ENCODE results near the gene TMEM80. TPM values are rescaled to one million over a fixed set of nuclear protein-coding genes. Genes with fewer than 3 reads are reported as not detected.
"Not testable (repeated sequence)": the region's sequence is repeated elsewhere in the genome, so short reads cannot be mapped to it uniquely, and the experiment has no call there.

TMEM80 gene
- total RNA-seq, 1 donor from 2014 or later = 21.9 TPM

DNA sequence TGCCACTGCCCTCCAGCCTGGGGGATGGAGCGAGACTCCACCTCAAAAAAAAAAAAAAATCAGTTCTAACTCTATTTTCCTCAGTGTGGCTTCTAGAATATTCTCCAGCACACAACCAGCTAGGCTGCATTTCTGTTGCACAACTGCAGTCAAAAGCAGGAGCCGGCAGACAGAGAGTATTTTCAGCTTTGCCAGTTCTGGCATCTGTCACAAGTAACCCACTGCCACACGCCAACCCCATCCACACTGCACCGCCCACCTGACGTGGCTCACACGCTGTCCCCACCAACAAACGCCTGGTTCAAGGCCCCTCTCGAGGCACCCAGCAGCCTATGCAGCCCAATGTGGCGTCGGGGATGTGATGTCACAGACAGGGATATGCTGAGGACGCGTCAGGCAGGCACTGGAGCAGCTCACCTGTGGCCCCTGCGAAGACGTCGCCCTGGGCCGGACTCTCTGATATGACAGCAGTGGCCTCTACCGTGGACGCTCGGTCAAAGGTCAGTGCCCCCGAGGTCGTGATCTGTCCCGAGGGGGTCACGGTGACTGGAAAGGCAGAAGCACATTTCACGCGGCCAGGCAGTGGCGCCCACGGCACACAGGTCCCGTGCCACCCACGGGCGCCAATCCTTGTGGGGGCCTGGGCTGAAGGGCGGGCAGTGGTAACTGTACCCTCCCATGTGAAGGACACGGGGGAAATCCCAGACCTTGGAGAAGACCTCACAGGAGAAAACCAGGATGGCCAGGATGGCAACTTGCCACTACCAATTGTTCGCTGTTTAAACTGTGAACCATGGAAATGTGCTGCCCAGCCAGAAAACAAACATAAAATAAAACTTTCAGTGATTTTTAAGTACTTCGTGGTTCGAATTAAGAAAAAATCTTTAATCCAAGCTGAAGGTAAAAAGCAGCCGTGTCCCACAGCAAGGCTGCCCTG lies 16.1 kb upstream of the TMEM80 start:
- intact Hi-C loops (cut with micrococcal nuclease) = no loop called here

GRCh38 chr11:680476-680875 lies 15.1 kb upstream of the TMEM80 start:
- intact Hi-C loops (cut with micrococcal nuclease) = no loop called here

GRCh38 chr11:680970-681369 lies 14.6 kb upstream of the TMEM80 start:
- intact Hi-C loops (cut with micrococcal nuclease) = no loop called here

- intact Hi-C loops (cut with micrococcal nuclease) = no loop called here
Measured at GRCh38 chr11:686451-687243, 9.0 kb upstream of the TMEM80 start.

- intact Hi-C loops (cut with micrococcal nuclease) = no loop called here
Measured at GRCh38 chr11:687751-688150, 7.9 kb upstream of the TMEM80 start.

- intact Hi-C loops (cut with micrococcal nuclease) = no loop called here
Measured at GRCh38 chr11:688681-689080, 6.9 kb upstream of the TMEM80 start.

DNA sequence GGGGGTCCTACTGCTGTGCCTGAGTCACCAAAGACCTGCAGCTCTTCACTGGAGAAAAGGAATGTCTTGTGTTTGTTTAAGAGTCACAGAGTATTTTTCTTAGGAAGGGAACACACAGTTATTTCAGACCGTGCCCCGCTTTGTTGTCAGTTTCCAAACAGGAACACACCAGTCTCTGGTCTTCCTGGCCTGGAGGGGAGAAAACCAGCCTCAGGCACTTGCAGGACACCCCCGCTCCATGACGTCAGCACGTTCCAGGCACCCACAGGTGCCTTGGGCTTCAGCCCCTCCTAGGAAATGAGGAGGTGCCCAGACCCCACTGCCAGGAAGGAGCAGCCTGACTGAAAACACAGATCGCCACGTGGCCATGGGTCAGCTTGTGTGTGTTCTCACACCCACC lies 6.0 kb upstream of the TMEM80 start:
- intact Hi-C loops (cut with micrococcal nuclease) = no loop called here

DNA sequence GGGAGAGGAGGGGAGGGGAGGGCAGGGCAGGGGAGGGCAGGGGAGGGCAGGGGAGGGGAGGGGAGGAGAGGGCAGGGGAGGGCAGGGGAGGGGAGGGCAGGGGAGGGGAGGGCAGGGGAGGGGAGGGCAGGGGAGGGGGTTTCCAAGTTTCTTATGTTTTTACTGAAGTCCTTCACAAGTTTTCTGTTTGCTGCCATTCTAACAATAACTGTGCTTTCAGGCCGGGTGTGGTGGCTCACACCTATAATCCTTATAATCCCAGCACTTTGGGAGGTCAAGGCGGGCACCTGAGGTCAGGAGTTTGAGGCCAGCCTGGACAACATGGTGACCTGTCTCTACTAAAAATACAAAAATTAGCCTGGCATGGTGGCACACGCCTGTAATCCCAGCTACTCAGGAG lies 5.4 kb upstream of the TMEM80 start:
- intact Hi-C loops (cut with micrococcal nuclease) = not testable (repeated sequence)

DNA sequence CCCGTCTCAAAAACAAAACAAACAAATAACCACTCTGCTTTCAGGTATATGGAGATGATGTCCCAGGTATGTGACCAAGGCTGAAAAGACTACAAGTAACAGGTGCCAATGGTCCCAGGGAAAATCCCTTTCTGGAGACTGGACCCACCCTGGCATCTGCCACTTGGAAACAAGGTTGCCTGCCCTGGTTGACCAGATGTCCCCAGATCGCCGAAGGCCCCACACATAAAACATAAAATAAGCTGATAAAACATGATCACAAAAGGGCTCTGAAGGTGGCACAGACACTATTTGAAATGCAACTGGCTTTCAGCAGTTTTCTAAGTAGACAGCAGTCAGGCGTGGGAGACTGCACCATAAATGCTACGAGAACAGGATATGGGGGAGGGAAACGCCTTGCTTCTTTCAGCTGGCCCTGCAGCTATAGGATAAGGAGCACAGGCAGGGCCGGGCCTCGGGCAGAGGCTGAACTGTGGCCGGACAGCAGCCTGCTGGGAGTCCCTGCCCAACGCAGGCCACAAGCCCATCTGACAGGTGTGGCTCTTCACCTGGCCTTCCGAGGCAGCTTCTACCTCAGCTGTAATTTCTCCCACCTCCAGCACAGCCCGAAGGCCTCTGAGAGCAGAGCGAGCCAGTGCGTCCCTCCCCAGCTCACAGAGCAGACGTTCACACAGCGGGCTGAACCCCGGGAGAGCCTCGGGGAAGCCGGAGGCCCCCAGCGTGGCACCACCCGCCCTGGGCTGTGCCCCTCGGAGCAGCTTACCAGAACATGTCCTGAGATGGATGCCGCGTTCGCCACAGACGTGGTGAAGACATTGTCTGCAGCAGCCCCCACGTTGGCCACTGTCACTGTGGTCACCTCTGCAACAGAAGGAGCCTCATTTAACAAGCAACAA lies 4.6 kb upstream of the TMEM80 start:
- intact Hi-C loops (cut with micrococcal nuclease) = no loop called here

GRCh38 chr11:691710-692590 lies 3.7 kb upstream of the TMEM80 start:
- intact Hi-C loops (cut with micrococcal nuclease) = no loop called here

DNA sequence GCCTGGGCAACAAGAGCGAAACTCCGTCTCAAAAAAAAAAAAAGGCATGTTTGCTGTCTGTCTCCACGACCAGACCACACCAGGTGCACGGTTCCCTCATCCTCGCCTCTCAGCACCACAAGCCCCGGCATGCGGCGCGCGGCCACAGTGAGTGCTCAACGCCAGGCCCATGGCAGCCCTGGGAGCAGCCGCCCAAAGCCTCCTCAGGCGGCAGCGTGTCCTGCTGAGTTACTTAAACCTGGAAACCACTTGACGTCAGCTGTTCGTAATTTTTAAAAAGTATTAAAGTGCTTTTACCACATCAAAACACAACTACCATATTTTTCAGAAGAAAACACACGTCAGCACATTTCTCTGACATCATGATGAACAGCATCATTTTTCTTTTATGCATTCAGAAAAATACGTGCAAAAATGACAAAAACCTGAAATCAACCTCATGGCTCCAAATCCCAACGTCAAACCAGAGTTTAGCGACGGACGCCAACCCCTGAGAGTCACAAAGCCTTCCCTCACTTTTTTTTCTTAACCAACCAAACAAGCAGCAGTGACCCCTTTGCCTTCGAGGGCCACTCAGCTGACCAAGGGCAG lies 2.7 kb upstream of the TMEM80 start:
- intact Hi-C loops (cut with micrococcal nuclease) = no loop called here

GRCh38 chr11:693415-693831 lies 2.2 kb upstream of the TMEM80 start:
- intact Hi-C loops (cut with micrococcal nuclease) = no loop called here

DNA sequence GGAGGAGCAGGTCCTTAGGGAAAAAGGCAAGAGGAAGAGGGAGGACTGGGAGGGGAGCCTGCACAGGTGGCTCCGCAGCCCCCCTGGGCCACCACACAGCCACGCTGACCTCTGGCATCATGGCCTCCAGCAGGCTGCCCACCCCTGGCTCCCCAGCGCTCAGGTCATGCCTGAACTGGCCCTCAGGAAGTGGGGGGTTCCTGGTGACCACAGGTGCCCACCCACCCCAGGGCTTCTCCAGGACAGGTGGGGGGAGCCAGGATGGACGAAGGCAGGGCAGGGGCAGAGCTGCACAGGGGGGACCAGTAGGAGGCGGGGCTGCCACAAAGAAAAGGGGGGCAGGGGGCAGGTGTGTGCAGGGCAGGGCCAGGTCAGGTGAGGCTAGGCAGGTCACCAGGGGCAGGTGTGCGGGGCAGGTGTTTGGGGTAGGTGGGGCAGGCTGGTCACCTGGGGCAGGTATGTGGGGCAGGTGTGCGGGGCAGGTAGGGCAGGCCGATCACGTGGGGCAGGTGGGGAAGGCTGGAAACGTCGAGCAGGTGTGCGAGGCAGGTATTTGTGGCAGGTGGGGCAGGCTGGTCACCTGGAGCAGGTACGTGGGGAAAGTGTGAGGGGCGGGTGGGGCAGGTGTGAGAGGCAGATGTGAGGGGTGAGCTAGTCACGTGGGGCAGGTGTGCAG lies 1.6 kb upstream of the TMEM80 start:
- intact Hi-C loops (cut with micrococcal nuclease) = loop anchor here (2.0 kb wide), 2 partner anchors 103 to 133 kb away; partner anchors contain the start of genes LMNTD2 and RASSF7

DNA sequence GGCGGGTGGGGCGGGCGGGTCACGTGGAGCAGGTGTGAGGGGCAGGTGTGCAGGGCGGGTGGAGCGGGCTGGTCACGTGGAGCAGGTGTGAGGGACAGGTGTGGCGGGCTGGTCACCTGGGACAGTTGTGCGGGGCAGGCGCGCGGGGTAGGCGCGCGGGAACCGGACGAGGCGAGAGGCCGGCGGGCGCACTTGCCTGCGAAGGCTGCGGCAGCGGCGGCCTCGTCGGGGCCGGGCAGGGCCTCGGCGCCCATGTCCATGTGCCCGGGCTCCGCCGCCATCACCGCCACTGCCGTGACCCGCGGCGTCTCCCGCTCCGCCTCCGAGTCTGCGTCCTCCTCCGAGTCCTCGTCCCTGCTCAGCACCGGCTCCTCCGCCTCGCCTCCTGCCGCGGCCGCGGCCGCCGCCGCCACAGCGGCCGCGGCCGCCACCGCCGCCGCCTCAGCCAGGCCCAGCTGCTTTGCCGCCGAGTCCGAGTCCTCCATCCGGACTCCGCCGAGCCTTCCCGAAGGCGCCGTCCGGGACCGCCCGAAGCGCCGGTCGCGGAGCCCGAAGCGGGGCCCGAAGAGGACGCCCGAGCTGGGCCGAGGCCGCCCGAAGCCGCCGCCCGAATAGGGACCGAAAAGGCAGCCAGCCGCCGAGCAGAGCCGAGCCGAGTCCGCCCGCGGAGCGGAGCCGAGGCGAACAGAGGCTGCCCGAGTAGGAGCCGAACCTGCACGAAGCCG lies 891 bp upstream of the TMEM80 start, which contains the start of gene DEAF1:
TSS of gene DEAF1 (minus strand) at position 660 of the 725 bp plus-strand sequence. CDS start at position 485, 175 bp downstream.
- intact Hi-C loops (cut with micrococcal nuclease) = loop anchor here (1.0 to 5.0 kb wide), 5 partner anchors 53 to 188 kb away; partner anchors contain the start of genes HRAS, LMNTD2, LRRC56 and RASSF7

GRCh38 chr11:695288-695537 lies 403 bp upstream of the TMEM80 start:
- intact Hi-C loops (cut with micrococcal nuclease) = loop anchor here (1.0 to 5.0 kb wide), 5 partner anchors 52 to 189 kb away; partner anchors contain the start of genes HRAS, LMNTD2, LRRC56 and RASSF7

DNA sequence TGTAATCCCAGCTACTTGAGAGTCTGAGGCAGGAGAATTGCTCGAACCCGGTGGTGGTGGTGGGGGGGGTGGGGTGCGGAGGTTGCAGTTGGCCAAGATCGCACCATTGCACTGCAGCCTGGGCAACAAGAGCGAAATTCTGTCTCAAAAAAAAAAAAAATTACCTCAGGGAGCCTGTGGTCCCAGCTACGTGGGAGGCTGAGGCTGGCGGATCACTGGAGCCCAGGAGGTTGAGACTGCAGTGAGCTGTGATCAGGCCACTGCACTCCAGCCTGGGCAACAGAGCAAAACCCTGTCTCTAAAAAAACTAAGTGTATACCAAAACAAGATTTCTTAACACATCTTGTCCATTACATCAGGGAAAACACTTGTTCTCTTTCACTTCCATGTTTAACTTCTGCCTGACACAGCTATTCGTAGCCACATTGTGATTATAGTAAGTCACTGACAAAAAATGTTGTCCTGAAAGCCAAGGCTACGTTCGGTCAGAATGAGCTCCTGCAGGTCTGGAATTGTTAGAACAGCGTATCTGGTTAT lies 1.4 kb downstream of the TMEM80 start:
- intact Hi-C loops (cut with micrococcal nuclease) = loop anchor here (1.0 to 5.0 kb wide), 2 partner anchors 26 to 160 kb away; partner anchors contain the start of genes HRAS and LRRC56

DNA sequence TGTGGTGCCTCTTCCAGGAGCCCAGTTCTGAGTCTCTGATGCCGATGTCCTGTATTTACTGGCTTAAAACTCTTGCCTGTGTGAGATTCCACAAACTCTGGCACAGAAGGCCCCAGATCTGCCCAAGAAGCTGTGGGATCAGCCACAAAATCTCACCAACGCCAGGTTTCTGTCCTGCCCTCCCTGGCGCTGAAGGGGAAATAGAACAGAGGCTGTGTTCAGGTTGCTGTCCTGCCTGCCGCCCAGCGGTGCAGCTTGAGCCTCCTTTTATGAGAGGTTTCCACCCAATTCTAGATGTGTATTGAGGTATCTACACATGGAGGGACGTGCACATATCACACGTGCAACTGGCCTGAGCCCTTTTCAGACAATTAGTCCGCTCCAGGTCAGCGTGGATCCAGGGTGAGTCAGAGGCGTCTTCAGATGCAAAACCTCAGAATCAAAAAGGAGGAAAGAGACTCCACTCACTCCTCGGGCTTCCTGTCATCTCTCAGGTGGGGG lies 2.2 kb downstream of the TMEM80 start:
- intact Hi-C loops (cut with micrococcal nuclease) = loop anchor here (5.0 kb wide), 1 partner anchor 161 kb away; the partner anchor contains the start of genes HRAS and LRRC56

Data from T-helper 2 cell treated with Interferon-gamma antibody and Interleukin-4, amounts not matched to agents 100 ng/mL and 5 ng/mL, for 36 hours (primary cell).